ENCODE measurements around the gene MND1.

- no peak for TF ChIP-seq EZH2phosphoT487 (IDR thresholded peaks at IDR 0.05; ENCODE audit: borderline replicate concordance, low read depth, low read length)
- no peak for TF ChIP-seq CTCF (conservative IDR thresholded peaks at IDR 0.05; ENCODE audit: low read length)
These were observed 22.0 kb downstream of the MND1 start for GRCh38 chr4:153366486-153366885.

All from OCI-LY7 (cell line).